IPS-15b (cell line): ENCODE measurements around the gene CDS2.

ENCODE experiments used
- H3K27me3 ChIP-seq: one replicate; pipeline ENCODE4 v1.6.1; 2013; ENCODE audit warnings: low read length; ENCODE audit not compliant: control insufficient read depth, insufficient read depth
- H3K36me3 ChIP-seq: one replicate; pipeline ENCODE4 v1.6.1; 2013; ENCODE audit warnings: low read length; ENCODE audit not compliant: control insufficient read depth, insufficient read depth
- H3K4me1 ChIP-seq: one replicate; pipeline ENCODE4 v1.6.1; 2013; ENCODE audit warnings: mild to moderate bottlenecking, low read length; ENCODE audit not compliant: control insufficient read depth, insufficient read depth
- H3K4me3 ChIP-seq: one replicate; pipeline ENCODE4 v1.5.1; 2013; ENCODE audit warnings: low read depth, low read length
- H3K9ac ChIP-seq: one replicate; pipeline ENCODE4 v1.6.1; 2013; ENCODE audit warnings: low read depth, mild to moderate bottlenecking, low read length
- H3K9me3 ChIP-seq: one replicate; pipeline ENCODE4 v1.6.1; 2013; ENCODE audit warnings: mild to moderate bottlenecking, low read length; ENCODE audit not compliant: control insufficient read depth, insufficient read depth

CDS2 gene

DNA sequence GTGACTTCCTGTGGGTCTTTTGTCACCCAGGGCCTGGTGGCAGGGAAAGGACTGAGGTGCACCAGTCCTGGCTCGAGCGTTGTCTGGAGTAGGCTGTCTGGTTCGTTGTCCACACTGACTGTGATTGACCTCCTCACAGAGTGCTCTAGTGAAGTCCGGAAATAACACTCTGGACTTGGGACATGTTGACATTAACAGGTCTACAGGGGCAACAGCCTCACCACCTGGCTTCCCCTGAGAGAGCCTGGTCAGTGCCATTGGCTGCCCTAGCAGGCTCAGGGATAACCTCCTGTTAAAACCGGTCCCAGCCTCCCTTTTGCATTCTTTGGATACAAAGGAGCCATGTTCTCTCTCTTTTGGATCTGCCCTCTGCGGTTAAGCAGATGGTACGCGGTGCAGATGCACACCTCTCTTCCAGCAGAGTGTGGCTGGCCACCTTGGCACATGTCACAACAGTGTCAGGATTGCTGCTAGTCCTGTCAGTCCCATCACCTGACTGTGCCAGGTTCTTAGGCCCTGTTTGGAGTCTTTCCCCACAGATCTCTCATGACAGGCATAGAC, 46.2 kb downstream of the CDS2 start:
- H3K36me3 ChIP-seq = peaks cover 7% of the 10 kb centered on the region
- no peak overlapping the region for H3K9ac ChIP-seq
- H3K27me3 ChIP-seq = no peaks in the 10 kb centered on the region
- no peaks in the 10 kb centered on the region for H3K9me3 ChIP-seq
- H3K4me3 ChIP-seq = no peak overlapping the region
- H3K4me1 ChIP-seq = peaks cover 31% of the 10 kb centered on the region

DNA sequence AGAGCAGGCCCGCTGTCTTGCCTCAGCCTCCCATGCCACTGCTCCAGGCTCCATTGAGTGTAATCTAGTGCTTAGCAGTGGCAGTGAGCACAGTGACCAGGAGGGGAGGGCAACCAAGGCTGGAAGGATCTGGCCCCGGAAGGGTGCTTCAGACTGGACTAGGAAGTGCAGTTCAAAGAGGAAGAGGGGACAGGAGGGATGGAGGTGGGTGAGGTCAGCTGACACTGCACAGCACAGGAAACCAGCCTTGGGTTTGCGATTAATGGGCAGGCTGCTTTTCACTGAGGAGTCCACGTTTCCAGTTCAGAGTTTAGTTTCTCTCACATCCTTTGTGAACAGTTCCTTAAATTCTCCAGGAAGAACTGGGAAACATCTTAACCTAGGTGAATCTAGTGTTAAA, 46.9 kb downstream of the CDS2 start:
- no peak overlapping the region for H3K9ac ChIP-seq
- no peaks in the 10 kb centered on the region for H3K27me3 ChIP-seq
- H3K9me3 ChIP-seq = no peaks in the 10 kb centered on the region
- no peak overlapping the region for H3K4me3 ChIP-seq
- peaks cover 7% of the 10 kb centered on the region for H3K36me3 ChIP-seq
- H3K4me1 ChIP-seq = peaks cover 31% of the 10 kb centered on the region

DNA sequence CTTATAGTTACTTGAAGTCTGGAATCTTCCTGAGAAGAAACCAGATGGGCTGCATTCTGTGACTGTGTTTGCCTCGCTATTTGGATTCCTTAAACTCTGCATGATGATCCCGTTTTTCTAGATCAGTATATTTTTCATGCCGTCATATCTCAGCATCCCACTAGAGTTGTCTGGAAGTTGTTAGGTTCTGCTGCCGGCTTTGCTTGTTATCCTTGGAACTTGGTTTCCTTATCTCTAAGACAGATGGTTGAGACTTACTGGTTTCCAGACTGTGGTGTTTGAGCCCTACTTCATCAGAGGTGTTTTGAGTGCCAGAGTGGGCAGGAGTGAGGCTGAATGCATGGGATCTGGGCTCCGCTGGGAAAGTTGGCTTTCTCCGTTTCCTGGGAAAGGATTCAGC, 50.3 kb downstream of the CDS2 start:
- H3K9me3 ChIP-seq = no peaks in the 10 kb centered on the region
- H3K9ac ChIP-seq = no peak overlapping the region
- H3K27me3 ChIP-seq = no peaks in the 10 kb centered on the region
- peaks cover 20% of the 10 kb centered on the region for H3K4me1 ChIP-seq
- H3K36me3 ChIP-seq = peaks cover 10% of the 10 kb centered on the region
- H3K4me3 ChIP-seq = no peak overlapping the region

DNA sequence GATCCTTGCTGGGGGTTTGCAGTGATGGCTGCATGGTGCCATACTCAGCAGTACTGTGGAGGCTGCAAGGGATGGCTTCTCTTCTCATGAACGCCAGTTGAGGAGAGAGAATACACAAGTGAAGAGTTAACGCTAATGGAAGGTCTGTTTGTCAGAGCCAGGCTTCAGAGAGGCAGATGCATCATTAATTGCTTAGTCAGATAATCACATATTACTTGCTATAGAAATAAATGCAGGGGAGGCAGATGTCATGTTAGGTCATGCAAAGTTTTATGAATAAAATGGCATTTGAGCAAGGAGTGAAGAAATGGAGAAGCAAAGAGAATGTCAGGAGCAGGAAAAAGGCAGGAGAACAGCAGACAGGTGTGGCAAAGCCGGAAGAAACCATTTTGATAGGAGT, 51.2 kb downstream of the CDS2 start:
- no peak overlapping the region for H3K9ac ChIP-seq
- peaks cover 14% of the 10 kb centered on the region for H3K36me3 ChIP-seq

DNA sequence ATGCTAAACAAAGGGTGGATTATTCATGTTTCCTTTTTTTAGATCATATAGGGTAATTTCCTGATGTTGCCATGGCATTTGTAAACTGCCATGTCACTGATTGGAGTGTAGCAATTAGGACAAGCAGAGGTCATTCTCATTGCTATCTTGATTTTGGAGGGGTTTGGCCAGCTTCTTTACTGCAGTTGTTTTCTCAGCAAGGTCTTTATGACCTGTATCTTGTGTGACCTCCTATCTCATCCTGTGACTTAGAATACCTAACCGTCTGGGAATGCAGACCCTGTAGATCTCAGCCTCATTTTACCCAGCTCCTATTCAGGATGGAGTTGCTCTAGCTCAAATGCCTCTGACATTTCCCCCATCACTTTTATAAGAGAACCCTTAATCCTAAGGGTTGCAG, 53.6 kb downstream of the CDS2 start:
- H3K27me3 ChIP-seq = no peaks in the 10 kb centered on the region
- no peaks in the 10 kb centered on the region for H3K9me3 ChIP-seq
- H3K4me1 ChIP-seq = peaks cover 17% of the 10 kb centered on the region
- H3K4me3 ChIP-seq = no peak overlapping the region
- H3K9ac ChIP-seq = no peak overlapping the region
- peaks cover 11% of the 10 kb centered on the region for H3K36me3 ChIP-seq

More for the DNA sequence above, 51.2 kb downstream of the CDS2 start:
- Histone ChIP-seq H3K4me3 (no peak overlapping the region), H3K27me3 (no peaks in the 10 kb centered on the region), H3K9me3 (no peaks in the 10 kb centered on the region), H3K4me1 (peaks cover 20% of the 10 kb centered on the region)

DNA sequence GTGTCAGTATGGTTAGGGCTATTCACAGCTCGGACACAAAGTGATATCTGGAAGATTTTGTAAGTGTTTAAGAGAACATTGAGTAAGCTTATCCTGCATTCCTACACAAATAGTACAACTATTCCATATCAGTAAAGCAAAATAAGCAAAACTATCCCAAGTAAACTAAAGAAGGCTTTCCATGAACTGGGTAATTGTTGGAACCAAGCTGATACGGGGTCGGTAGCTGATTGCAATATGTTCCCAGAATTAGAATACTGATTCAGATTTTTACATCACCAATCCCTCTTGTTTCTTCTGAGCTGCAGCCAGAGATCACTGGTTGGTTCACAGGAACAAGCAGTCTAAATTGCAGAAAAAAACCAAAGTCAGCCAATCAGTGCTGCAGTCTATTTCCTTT, 54.1 kb downstream of the CDS2 start:
- H3K4me3 ChIP-seq = no peak overlapping the region
- H3K36me3 ChIP-seq = peaks cover 15% of the 10 kb centered on the region
- H3K9ac ChIP-seq = no peak overlapping the region
- H3K27me3 ChIP-seq = no peaks in the 10 kb centered on the region
- peaks cover 17% of the 10 kb centered on the region for H3K4me1 ChIP-seq
- no peaks in the 10 kb centered on the region for H3K9me3 ChIP-seq

DNA sequence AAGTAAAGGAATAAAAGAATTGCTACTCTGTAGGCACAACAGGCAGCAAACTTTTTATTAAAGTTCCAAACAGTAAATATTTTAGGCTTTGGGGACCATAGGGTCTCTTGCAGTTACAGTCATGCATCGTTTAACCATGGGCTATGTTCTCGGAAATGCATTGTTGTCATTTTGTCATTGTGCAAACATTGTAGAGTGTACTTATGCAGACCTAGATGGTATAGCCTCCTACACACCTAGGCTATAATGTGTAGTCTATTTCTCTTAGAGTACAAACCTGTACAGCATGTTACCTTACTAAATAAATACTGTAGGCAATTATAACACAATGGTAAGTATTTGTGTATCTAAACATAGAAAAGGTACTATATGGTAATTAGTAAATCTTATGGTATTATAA, 54.7 kb downstream of the CDS2 start:
- H3K4me3 ChIP-seq = no peak overlapping the region
- no peaks in the 10 kb centered on the region for H3K27me3 ChIP-seq
- no peaks in the 10 kb centered on the region for H3K9me3 ChIP-seq
- H3K9ac ChIP-seq = no peak overlapping the region
- H3K36me3 ChIP-seq = peaks cover 18% of the 10 kb centered on the region
- H3K4me1 ChIP-seq = peaks cover 14% of the 10 kb centered on the region

DNA sequence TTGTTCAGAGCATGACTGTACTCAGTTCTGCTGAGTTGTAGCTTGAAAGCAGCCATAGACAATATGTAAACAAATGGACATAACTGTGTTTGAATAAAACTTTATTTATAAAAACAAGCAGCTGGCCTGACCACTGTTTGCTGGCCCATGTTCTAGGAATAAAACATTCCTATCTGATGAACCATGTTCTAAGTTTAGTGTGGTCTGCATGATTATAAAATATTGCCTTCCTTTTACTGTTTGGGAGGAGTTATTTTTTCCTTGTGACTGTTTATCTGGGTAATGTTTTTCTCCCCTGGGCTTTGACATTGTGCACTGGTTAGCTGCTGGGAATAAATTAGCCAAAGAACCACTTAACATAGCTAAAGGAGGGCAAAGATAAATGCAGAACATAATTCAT, 55.1 kb downstream of the CDS2 start:
- Histone ChIP-seq H3K9ac (no peak overlapping the region), H3K9me3 (no peaks in the 10 kb centered on the region), H3K36me3 (peaks cover 22% of the 10 kb centered on the region), H3K27me3 (no peaks in the 10 kb centered on the region), H3K4me3 (no peak overlapping the region), H3K4me1 (peaks cover 11% of the 10 kb centered on the region)

DNA sequence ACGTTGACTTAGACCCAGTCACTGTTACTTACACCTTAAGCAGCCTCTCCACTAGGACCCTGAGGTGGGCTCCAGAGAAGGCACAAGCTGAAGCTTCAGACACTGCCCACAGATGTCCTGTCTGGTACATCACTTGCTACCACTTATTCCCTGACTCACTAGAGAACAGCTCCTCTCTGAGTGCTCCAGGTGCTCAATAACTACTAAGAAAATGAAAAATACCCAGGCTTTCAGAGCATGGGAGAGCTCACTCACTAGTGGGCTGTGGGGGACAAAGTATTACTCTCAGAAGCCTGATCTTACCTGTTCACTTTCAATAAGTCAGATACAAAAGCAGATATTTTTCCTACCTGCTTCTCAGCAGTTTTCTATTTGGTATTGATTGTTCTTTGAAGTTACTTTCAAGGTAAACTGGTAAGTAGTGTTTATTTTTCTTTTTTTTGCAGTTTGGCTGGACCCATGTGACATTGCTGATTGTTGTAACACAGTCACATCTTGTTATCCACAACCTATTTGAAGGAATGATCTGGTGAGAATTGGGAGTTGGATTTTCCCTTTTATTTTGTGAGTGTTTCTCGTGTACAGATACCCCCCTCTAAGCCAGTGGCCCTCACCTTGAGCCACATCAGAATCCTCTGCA, 55.9 kb downstream of the CDS2 start:
- no peak overlapping the region for H3K9ac ChIP-seq
- no peaks in the 10 kb centered on the region for H3K27me3 ChIP-seq
- no peak overlapping the region for H3K4me3 ChIP-seq
- no peaks in the 10 kb centered on the region for H3K9me3 ChIP-seq
- peaks cover 21% of the 10 kb centered on the region for H3K36me3 ChIP-seq
- peaks cover 4% of the 10 kb centered on the region for H3K4me1 ChIP-seq

DNA sequence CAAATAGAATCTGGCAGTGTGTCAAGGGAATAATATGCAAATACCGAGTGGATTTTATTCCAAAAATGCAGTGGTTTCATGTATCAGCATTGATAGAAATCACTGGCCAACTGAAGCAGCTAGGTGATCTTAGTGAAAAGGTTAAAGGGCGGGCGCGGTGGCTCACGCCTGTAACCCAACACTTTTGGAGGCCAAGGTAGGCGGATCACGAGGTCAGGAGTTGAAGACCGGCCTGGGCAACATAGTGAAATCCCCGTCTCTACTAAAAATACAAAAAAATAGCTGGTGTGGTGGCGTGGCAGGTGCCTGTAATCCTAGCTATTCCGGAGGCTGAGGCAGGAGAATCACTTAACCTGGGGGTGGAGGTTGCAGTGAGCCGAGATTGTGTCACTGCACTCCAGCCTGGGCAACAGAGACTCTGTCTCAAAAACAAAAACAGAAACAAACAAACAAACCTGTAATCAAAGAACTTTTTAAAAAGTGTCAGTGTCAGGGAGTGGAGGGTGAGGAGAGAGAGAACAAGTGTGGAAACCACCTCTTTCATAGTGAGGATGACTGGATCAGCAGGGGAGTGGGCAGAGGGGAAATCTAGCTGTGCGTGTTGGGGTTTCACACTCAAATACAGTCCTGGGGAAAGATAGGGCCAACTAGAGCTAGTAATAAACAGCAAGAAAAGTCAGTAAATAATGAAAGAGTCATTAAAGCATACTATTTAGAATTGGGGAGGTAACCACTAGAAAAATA, 57.1 kb downstream of the CDS2 start:
- no peaks in the 10 kb centered on the region for H3K27me3 ChIP-seq
- no peaks in the 10 kb centered on the region for H3K9me3 ChIP-seq
- no peak overlapping the region for H3K9ac ChIP-seq
- peaks cover 22% of the 10 kb centered on the region for H3K36me3 ChIP-seq
- no peaks in the 10 kb centered on the region for H3K4me1 ChIP-seq
- no peak overlapping the region for H3K4me3 ChIP-seq

DNA sequence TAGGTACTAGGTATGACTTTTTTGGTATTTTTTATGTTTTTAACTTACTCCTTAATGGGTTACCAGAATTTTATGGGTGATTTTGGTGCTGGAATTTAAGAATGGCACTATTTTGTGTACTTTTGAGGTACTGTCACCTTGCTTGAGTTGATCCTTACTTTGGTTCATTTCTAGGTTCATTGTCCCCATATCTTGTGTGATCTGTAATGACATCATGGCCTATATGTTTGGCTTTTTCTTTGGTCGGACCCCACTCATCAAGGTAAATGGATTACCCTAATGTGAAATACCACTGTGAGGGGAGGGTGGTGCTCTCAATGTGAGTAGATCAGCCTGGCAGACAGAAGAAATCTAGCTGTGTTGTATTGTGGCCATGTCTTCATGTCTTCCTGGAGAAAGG, 57.9 kb downstream of the CDS2 start:
- H3K27me3 ChIP-seq = no peaks in the 10 kb centered on the region
- no peak overlapping the region for H3K9ac ChIP-seq
- no peak overlapping the region for H3K4me3 ChIP-seq
- H3K36me3 ChIP-seq = peaks cover 23% of the 10 kb centered on the region
- H3K4me1 ChIP-seq = no peaks in the 10 kb centered on the region
- H3K9me3 ChIP-seq = no peaks in the 10 kb centered on the region

DNA sequence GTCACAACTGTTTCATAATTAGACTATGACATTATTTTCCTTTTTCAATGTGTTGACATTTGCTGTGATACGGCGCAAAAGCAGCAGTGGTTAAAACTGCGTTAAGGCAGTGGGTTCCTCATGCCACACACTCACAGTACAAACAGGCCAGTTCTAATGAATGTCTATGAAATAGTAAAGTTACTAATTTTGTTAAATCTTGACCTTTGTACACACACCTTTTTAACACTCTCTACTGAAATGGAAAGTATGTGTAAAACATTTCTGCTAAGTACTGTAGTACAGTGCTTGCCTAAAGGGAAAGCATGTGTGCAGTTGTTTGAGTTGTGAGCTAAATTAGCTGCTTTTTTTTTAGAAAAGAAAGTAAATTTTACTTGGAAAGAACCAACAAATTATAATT, 60.3 kb downstream of the CDS2 start:
- H3K9ac ChIP-seq = no peak overlapping the region
- H3K36me3 ChIP-seq = peaks cover 26% of the 10 kb centered on the region
- H3K4me1 ChIP-seq = no peaks in the 10 kb centered on the region
- H3K27me3 ChIP-seq = no peaks in the 10 kb centered on the region
- H3K9me3 ChIP-seq = no peaks in the 10 kb centered on the region
- no peak overlapping the region for H3K4me3 ChIP-seq
